HG02840 (cell line): Measurements from ENCODE around the gene PFN1.

Source experiments
- ATAC-seq: cut with Tn5 transposase; IDR thresholded peaks from one replicate; pipeline ENCODE4 v1.9.1; 2021; ENCODE audit warnings: mild to moderate bottlenecking, moderate library complexity, moderate number of reproducible peaks; ENCODE audit not compliant: unreplicated experiment, low FRiP score

The PFN1 gene

DNA sequence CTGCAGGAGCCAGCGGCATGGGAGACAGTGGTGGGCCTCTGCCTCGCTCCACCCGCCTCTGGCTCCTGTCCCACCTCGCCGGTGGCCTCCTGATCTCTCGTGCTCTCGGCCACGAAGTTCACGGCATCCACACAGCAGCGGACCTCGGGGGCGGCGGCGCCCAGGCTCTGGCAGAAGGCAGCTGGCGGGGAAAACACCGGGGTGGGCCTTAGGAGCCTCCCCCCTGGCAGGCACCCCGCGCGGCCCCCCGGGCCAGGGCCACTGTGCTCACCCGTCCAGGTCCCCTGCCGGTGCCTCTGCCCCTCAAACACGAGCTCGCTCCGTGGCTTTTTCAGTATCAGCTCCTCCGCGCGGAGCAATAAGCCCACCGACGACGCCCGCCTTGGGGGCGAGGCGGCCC is 49.4 kb downstream of the PFN1 start:
- no peak for ATAC-seq

DNA sequence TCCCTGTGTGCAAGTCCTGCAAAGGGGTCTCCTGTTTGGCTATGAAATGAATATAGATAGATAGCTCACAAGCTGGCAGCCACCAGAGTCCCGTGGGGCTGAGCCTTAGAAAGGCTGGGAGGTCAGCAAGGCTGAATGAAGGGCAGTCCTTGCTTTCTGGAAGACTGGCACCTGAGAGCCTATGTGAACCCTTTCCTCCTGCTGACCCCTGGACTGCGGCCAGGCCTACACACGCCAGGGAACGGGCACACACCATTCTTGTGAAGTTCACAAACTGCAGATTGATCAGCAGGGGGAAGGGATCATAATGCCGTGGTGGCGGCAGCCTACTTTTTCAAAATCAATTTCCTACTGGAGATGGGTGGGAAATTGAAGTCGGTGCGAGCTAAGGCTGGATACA is 50.0 kb downstream of the PFN1 start:
- no peak for ATAC-seq

DNA sequence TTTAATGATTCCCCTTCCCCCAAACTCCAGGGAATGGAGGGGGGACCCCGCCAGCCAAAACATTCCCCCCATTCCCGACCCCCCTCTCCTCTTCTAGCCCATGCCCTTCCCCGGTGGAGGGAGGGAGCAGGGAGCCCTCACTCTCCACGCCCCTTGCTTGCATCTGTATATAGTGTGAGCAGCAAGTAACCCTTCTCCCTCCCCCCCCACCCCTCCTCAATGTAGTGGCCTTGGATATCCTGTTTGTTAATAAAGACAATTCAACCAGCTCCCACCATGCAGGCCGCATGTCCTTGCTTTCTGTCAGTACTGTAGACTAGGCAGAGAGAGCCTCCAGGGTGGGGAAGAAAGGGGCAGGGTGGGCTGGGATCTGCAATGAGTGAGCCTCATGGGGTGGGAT is 50.5 kb downstream of the PFN1 start:
- ATAC-seq: no peak

DNA sequence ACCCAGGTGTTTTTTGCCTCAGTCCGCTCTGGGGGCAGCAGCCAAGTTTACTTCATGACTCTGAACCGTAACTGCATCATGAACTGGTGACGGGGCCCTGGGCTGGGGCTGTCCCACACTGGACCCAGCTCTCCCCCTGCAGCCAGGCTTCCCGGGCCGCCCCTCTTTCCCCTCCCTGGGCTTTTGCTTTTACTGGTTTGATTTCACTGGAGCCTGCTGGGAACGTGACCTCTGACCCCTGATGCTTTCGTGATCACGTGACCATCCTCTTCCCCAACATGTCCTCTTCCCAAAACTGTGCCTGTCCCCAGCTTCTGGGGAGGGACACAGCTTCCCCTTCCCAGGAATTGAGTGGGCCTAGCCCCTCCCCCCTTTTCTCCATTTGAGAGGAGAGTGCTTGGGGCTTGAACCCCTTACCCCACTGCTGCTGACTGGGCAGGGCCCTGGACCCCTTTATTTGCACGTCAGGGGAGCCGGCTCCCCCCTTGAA is 51.1 kb downstream of the PFN1 start:
- no peak for ATAC-seq

DNA sequence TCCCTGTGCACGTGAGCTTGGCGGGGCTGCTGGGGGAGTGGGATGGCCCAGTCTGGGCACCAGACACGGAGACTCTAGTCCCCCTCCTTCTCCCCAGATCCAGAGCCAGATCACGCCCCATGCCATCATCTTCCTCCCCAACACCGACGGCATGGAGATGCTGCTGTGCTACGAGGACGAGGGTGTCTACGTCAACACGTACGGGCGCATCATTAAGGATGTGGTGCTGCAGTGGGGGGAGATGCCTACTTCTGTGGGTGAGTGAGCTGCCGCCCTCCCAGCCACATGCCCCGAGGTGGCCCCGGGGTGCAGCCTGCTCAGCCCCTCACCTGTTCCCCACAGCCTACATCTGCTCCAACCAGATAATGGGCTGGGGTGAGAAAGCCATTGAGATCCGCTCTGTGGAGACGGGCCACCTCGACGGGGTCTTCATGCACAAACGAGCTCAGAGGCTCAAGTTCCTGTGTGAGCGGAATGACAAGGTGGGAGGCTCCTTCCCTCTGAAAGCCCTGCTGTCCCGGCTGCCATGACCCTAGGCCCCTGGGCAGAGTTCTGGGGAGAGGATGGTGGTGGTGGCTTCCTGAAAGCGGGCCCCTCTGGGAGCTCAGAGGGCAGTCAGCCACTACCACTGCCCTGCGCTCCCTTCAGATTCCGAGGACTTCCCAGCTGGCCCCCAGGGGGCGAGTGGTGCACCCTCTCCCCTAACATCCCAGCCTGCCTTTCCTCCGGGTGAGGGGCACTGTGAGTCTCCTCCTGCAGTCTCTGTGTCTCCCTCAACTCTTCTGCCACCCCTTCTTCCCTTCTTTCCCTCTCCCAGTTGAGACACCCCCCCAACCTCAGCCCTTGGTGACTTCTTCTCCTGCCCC is 51.8 kb downstream of the PFN1 start:
- no peak for ATAC-seq

- ATAC-seq: no peak
Measured at GRCh38 chr17:4895657-4896331, 52.5 kb downstream of the PFN1 start.
